ENCODE measurements around the gene ARSD.
"Not testable (repeated sequence)": the region's sequence is repeated elsewhere in the genome, so short reads cannot be mapped to it uniquely, and the experiment has no call there.

- TF ChIP-seq CBX5 (IDR thresholded peaks at IDR 0.05; ENCODE audit: low read depth, low read length); GTF2F1 (IDR thresholded peaks at IDR 0.05; ENCODE audit: borderline replicate concordance, low read depth, low read length); CTCF (IDR thresholded peaks at IDR 0.05; ENCODE audit: control extremely low read depth in 1 of 3, insufficient read depth in 1 of 3, low read depth in 1 of 3, low read length in 3 of 3); BRCA1 (IDR thresholded peaks at IDR 0.05; ENCODE audit: low read depth, low read length); POLR2A (IDR thresholded peaks at IDR 0.05; ENCODE audit: control extremely low read depth in 1 of 2, low read depth in 2 of 2, low read length in 2 of 2); TAF1 (IDR thresholded peaks at IDR 0.05; ENCODE audit: low read depth, low read length); CREB1 (IDR thresholded peaks at IDR 0.05); CHD2 (IDR thresholded peaks at IDR 0.05; ENCODE audit: low read length); SIN3A (conservative IDR thresholded peaks at IDR 0.05 in 1 of 2, IDR thresholded peaks at IDR 0.05 in 1 of 2; ENCODE audit: low read depth in 1 of 2, low read length in 2 of 2); NANOG (IDR thresholded peaks at IDR 0.05; ENCODE audit: insufficient read depth, low read depth, low read length, poor library complexity, severe bottlenecking); TBP (IDR thresholded peaks at IDR 0.05; ENCODE audit: low read depth, low read length); EGR1 (IDR thresholded peaks at IDR 0.05; ENCODE audit: borderline replicate concordance, low read depth, low read length); POLR2AphosphoS5 (IDR thresholded peaks at IDR 0.05; ENCODE audit: low read depth, low read length): not testable (repeated sequence)
Measured at GRCh38 chrX:2890536-2891460, 38.3 kb downstream of the ARSD start.
